Measurements from ENCODE around the gene FAF2.

GRCh38 chr5:176501333-176501732 lies 53.1 kb downstream of the FAF2 start:
- TF ChIP-seq POLR2AphosphoS5 (IDR thresholded peaks at IDR 0.05) (no peak), CTCF (IDR thresholded peaks at IDR 0.05) (no peak)

Data from gastroesophageal sphincter (tissue), 3 donors.